ENCODE measurements around the gene PPP1R12A. TPM values are rescaled to one million over a fixed set of nuclear protein-coding genes. Genes with fewer than 3 reads are reported as not detected.
A peak's percentile ranks its signal among the peaks of the same experiment; 100 is the strongest.

Gene PPP1R12A
- total RNA-seq, 4 donors from 2014 or later, result 387 to 683 (median 563) TPM

DNA sequence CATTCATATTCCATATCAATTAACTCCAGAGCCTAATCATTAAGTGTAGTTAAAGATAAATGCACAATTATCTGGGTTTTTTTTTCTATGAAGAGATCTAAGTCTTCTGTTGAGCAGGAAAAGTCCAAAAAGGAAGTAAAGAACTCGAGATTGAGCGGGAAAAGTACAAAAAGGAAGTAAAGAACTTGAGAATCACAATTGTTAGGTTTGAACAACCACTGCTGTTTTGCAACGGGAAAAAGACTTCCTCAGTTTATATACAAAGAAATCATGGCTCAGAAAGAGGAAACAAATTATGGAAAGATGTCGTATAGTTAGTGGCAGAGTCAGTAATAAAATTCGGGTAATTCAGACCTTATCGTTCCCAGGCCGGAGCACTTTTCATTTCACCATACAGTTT lies 63.3 kb downstream of the PPP1R12A start:
- no peaks in the 10 kb centered on the region for H3K9me3 ChIP-seq
- H3K27me3 ChIP-seq, result no peaks in the 10 kb centered on the region
- no peak overlapping the region for H3K4me3 ChIP-seq
- 47 to 50% methylated on average over 6 to 7 of the region's 7 CpGs for WGBS, 2 donors (ENCODE audit: low coverage in 1 of 2)
- H3K36me3 ChIP-seq, result peaks cover 0 to 26% of the 10 kb centered on the region in 2 donors
- H3K4me1 ChIP-seq, result peaks cover 9 to 95% (median 17%) of the 10 kb centered on the region in 3 donors
- peak overlapping the region in 2 of 4 donors; percentile 23 to 36 for H3K27ac ChIP-seq
- TF ChIP-seq EP300 (IDR thresholded peaks at IDR 0.05) (no peak), POLR2A (IDR thresholded peaks at IDR 0.05) (no peak), POLR2AphosphoS5 (IDR thresholded peaks at IDR 0.05) (no peak)
- TF ChIP-seq, protein P1, sequence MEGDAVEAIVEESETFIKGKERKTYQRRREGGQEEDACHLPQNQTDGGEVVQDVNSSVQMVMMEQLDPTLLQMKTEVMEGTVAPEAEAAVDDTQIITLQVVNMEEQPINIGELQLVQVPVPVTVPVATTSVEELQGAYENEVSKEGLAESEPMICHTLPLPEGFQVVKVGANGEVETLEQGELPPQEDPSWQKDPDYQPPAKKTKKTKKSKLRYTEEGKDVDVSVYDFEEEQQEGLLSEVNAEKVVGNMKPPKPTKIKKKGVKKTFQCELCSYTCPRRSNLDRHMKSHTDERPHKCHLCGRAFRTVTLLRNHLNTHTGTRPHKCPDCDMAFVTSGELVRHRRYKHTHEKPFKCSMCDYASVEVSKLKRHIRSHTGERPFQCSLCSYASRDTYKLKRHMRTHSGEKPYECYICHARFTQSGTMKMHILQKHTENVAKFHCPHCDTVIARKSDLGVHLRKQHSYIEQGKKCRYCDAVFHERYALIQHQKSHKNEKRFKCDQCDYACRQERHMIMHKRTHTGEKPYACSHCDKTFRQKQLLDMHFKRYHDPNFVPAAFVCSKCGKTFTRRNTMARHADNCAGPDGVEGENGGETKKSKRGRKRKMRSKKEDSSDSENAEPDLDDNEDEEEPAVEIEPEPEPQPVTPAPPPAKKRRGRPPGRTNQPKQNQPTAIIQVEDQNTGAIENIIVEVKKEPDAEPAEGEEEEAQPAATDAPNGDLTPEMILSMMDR (IDR thresholded peaks at IDR 0.05), result no peak
- ATAC-seq, result no peak

DNA sequence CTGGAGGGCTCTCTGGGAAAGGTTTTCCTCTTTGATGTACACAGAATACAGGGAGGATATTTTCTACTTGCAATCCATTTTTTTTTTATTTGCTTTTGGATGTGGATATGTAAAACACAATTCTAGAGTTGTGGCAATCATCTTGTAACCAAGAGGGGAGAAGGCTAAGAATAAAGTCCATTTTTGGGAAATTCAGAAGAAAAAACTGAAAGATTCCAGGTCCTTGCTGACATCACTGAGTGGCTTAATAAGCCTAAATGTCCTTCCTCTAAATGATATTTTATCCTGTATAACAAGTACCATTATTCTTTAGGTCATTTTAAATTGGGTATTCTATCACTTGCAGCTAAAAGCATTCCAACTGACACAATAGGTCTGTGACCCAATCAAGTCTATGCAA lies 64.0 kb downstream of the PPP1R12A start:
- H3K4me3 ChIP-seq, result no peak overlapping the region
- H3K36me3 ChIP-seq, result peaks cover 0 to 26% of the 10 kb centered on the region in 2 donors
- H3K9me3 ChIP-seq, result no peaks in the 10 kb centered on the region
- peak overlapping the region in 1 of 4 donors; percentile 36 for H3K27ac ChIP-seq
- no peaks in the 10 kb centered on the region for H3K27me3 ChIP-seq
- ATAC-seq, result no peak
- TF ChIP-seq POLR2A (IDR thresholded peaks at IDR 0.05) (no peak), EP300 (IDR thresholded peaks at IDR 0.05) (no peak), POLR2AphosphoS5 (IDR thresholded peaks at IDR 0.05) (no peak)
- TF ChIP-seq, protein P1 (IDR thresholded peaks at IDR 0.05), result no peak
- peaks cover 9 to 89% (median 12%) of the 10 kb centered on the region in 3 donors for H3K4me1 ChIP-seq

DNA sequence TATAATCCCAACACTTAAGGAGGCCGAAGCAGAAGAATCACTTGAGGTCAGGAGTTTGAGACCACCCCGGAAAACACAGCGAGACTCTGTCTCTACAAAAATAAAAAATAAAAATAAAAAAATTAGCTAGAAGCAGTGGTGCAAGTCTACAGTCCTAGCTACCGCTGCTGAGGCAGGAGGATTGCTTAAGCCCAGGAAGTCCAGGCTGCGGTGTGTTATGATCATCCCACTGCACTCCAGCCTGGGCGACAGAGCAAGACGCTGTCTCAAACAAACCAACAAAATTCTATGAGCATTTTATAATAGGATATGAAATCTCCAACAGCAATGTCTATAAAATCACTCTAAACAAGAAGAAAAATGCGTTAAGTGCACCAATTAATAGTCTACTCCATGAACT lies 75.3 kb downstream of the PPP1R12A start:
- WGBS, 2 donors (ENCODE audit: low coverage in 1 of 2), result 79% methylated on average over 5 to 8 of the region's 8 CpGs
- Histone ChIP-seq H3K27ac (peak overlapping the region in 2 of 4 donors; percentile 5 to 35), H3K4me3 (no peak overlapping the region), H3K36me3 (peaks cover 0 to 9% of the 10 kb centered on the region in 2 donors), H3K4me1 (peaks cover 5 to 55% (median 10%) of the 10 kb centered on the region in 3 donors), H3K27me3 (no peaks in the 10 kb centered on the region), H3K9me3 (no peaks in the 10 kb centered on the region)
- ATAC-seq, result no peak
- no peak for TF ChIP-seq POLR2AphosphoS5 (IDR thresholded peaks at IDR 0.05)
- TF ChIP-seq POLR2A (IDR thresholded peaks at IDR 0.05), result no peak
- TF ChIP-seq, protein P1 (IDR thresholded peaks at IDR 0.05), result no peak
- TF ChIP-seq EP300 (IDR thresholded peaks at IDR 0.05), result no peak

DNA sequence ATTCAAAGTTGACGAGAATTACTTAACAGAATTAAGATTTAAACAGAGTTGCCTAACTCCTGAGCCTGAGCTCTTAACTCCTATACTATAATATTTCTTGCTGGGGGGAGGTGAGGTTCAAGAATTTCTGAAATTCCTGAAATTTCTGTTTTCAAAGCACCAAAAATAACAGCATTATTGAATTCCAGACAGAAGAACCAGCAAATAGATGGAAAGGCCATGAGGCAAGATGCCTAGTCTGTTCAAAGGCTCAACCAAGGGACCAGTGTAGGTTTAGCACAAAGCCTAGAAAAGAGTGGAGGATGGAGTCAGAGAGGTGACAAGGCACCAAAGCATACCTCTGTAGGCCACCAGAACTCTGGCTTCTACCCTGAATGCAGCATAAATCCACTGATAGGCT lies 76.4 kb downstream of the PPP1R12A start:
- Histone ChIP-seq H3K4me3 (no peak overlapping the region), H3K4me1 (peaks cover 5 to 65% (median 10%) of the 10 kb centered on the region in 3 donors), H3K36me3 (peaks cover 0 to 9% of the 10 kb centered on the region in 2 donors), H3K9me3 (no peaks in the 10 kb centered on the region), H3K27ac (peak overlapping the region in 3 of 4 donors; percentile 35 to 53 (median 41)), H3K27me3 (no peaks in the 10 kb centered on the region)
- TF ChIP-seq EP300 (IDR thresholded peaks at IDR 0.05) (no peak), POLR2A (IDR thresholded peaks at IDR 0.05) (no peak), POLR2AphosphoS5 (IDR thresholded peaks at IDR 0.05) (no peak)
- TF ChIP-seq, protein P1 (IDR thresholded peaks at IDR 0.05), result no peak
- WGBS, 2 donors (ENCODE audit: low coverage in 1 of 2), result 73 to 100% methylated on average over 1 of the region's 1 CpG
- no peak for ATAC-seq

DNA sequence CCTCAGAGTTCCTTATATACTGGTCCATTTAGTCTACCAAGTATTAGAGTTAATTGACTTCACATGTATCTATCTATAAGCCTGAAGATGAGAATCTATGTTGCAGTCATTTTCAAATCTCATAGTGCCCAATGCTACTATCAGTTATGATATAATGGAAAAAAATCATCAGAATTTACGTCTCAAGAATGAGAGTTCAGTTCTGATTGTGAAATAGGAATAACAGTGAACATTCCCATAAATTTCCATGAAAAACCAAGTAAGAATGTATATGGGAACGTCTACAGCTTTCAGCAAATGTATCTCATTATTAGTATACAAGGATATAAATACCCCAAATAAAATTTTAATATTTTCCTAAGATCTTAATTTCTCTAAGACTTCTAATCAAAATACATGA lies 77.2 kb downstream of the PPP1R12A start:
- Histone ChIP-seq H3K27me3 (no peaks in the 10 kb centered on the region), H3K4me3 (no peak overlapping the region), H3K36me3 (peaks cover 0 to 9% of the 10 kb centered on the region in 2 donors), H3K9me3 (no peaks in the 10 kb centered on the region), H3K27ac (no peak overlapping the region), H3K4me1 (peaks cover 5 to 68% (median 10%) of the 10 kb centered on the region in 3 donors)
- TF ChIP-seq EP300 (IDR thresholded peaks at IDR 0.05), result no peak
- ATAC-seq, result no peak
- 15 to 23% methylated on average over 2 of the region's 2 CpGs for WGBS, 2 donors (ENCODE audit: low coverage in 1 of 2)
